ENCODE measurements around the gene C1S.

C1S gene

GRCh38 chr12:7093892-7094291, 33.4 kb downstream of the C1S start:
- ChIA-PET POLR2A (no interaction called here), CTCF (interaction anchor here (0.7 to 2.7 kb wide), 5 partner anchors 14 to 149 kb away, joined by 3 to 18 read pairs (median 13); partner anchors contain the start of genes C12orf57, C1RL and RNU7-1)
- TF ChIP-seq TSHZ1 (tag by site-specific recombination; IDR thresholded peaks at IDR 0.05; ENCODE audit: borderline replicate concordance) (no peak), ZSCAN16 (tag by site-specific recombination; IDR thresholded peaks at IDR 0.05) (no peak), ZBTB10 (tag by site-specific recombination; IDR thresholded peaks at IDR 0.05) (no peak), KLF16 (tag by site-specific recombination; IDR thresholded peaks at IDR 0.05) (no peak), ZIC2 (tag by site-specific recombination; IDR thresholded peaks at IDR 0.05) (no peak), ZNF76 (tag by site-specific recombination; IDR thresholded peaks at IDR 0.05; ENCODE audit: borderline replicate concordance, low read depth) (no peak), ZNF311 (tag by site-specific recombination; IDR thresholded peaks at IDR 0.05; ENCODE audit: borderline replicate concordance) (no peak), ZNF791 (tag by site-specific recombination; IDR thresholded peaks at IDR 0.05) (no peak), KLF7 (tag by site-specific recombination; IDR thresholded peaks at IDR 0.05; ENCODE audit: borderline replicate concordance) (no peak), ZNF639 (tag by site-specific recombination; IDR thresholded peaks at IDR 0.05) (no peak)
- Histone ChIP-seq H3K9me3 (ENCODE audit: control insufficient read depth, insufficient read depth, low read depth, low read length) (no peaks in the 10 kb centered on the region), H3K4me1 (ENCODE audit: control insufficient read depth, insufficient read depth, low read length) (no peaks in the 10 kb centered on the region), H3K27ac (ENCODE audit: extremely low read depth, low read depth, low read length) (no peak overlapping the region), H3K36me3 (ENCODE audit: control insufficient read depth in 2 of 2, insufficient read depth in 1 of 2, low read length in 2 of 2) (peaks cover 0 to 3% of the 10 kb centered on the region in 2 experiments; a peak in 1 of 3 replicates), H3K4me3 (ENCODE audit: low read depth, low read length) (no peak overlapping the region)

GRCh38 chr12:7096006-7096932, 35.8 kb downstream of the C1S start:
- TF ChIP-seq ZNF114 (tag by site-specific recombination; IDR thresholded peaks at IDR 0.05), result no peak
- no peak for TF ChIP-seq ZNF157 (tag by site-specific recombination; IDR thresholded peaks at IDR 0.05)
- TF ChIP-seq OSR2 (tag by site-specific recombination; IDR thresholded peaks at IDR 0.05), result no peak
- no peak for TF ChIP-seq ZNF624 (tag by site-specific recombination; IDR thresholded peaks at IDR 0.05)
- TF ChIP-seq ZNF155 (tag by site-specific recombination; IDR thresholded peaks at IDR 0.05), result no peak
- no peak for TF ChIP-seq YY1 (tag by site-specific recombination; IDR thresholded peaks at IDR 0.05)
- no peak for TF ChIP-seq ZNF423 (tag by site-specific recombination; IDR thresholded peaks at IDR 0.05)
- TF ChIP-seq ZNF169 (tag by site-specific recombination; IDR thresholded peaks at IDR 0.05), result no peak
- POLR2A ChIA-PET, result interaction anchor here (1.0 kb wide), 1 partner anchor 152 kb away, joined by 4 read pairs; no protein-coding TSS in a partner anchor
- Histone ChIP-seq H3K36me3 (ENCODE audit: control insufficient read depth in 2 of 2, insufficient read depth in 1 of 2, low read length in 2 of 2) (peaks cover 0 to 12% of the 10 kb centered on the region in 2 experiments; a peak in 1 of 3 replicates), H3K27ac (ENCODE audit: extremely low read depth, low read depth, low read length) (no peak overlapping the region), H3K9me3 (ENCODE audit: control insufficient read depth, insufficient read depth, low read depth, low read length) (no peaks in the 10 kb centered on the region), H3K4me3 (ENCODE audit: low read depth, low read length) (no peak overlapping the region), H3K4me1 (ENCODE audit: control insufficient read depth, insufficient read depth, low read length) (no peaks in the 10 kb centered on the region)
- CTCF ChIA-PET, result interaction anchor here (0.6 to 1.4 kb wide), 7 partner anchors 11 to 656 kb away, joined by 3 to 7 read pairs (median 4); no protein-coding TSS in a partner anchor

All from HEK293 (cell line).